Adrenal gland (tissue), 5 donors: ENCODE results near the gene TEFM.

Experiments used
- POLR2A ChIP-seq, 2 donors: fragments of 450-650 bp; IDR thresholded peaks; one replicate each; pipeline ENCODE4 v1.6.1; 2017; ENCODE audit warnings: antibody characterized with exemption in 2 of 2, mild to moderate bottlenecking in 2 of 2, moderate library complexity in 1 of 2
- TF ChIP-seq, protein P1 (sequence below), 6 experiments: fragments of 450-650 bp in 4 of 6; fragments of 200-600 bp in 2 of 6; sonication (generic) in 1 of 6; IDR thresholded peaks; 1 replicate in 5 of 6; 2 replicates in 1 of 6; pipeline versions ENCODE4 v1.5.1 to v1.8.0; 2016 to 2021; ENCODE audit warnings: antibody characterized with exemption in 6 of 6, mild to moderate bottlenecking in 2 of 6, moderate library complexity in 1 of 6
- donor health status: DM: no; HTN: no; CAD: no.

DNA sequence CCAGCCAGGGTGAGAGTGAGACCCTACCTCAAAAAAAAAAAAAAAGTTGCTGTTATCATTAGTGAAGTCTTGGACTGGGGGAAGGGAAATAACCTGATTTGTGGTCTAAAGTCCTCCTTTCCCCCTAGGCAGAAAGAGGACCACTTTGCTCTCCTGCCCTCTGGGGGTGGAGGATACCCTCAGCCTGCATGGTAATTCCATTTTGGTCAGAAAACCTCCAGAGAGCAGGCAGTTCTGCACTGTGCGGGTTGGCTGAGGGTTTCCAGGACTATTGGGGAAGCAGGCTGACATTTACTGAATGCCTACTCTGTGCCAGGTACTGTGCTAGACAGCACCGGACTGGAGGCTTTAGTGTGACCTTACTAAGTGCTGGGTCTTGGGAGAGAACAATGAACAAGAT, 18.3 kb upstream of the TEFM start:
- TF ChIP-seq, protein P1, sequence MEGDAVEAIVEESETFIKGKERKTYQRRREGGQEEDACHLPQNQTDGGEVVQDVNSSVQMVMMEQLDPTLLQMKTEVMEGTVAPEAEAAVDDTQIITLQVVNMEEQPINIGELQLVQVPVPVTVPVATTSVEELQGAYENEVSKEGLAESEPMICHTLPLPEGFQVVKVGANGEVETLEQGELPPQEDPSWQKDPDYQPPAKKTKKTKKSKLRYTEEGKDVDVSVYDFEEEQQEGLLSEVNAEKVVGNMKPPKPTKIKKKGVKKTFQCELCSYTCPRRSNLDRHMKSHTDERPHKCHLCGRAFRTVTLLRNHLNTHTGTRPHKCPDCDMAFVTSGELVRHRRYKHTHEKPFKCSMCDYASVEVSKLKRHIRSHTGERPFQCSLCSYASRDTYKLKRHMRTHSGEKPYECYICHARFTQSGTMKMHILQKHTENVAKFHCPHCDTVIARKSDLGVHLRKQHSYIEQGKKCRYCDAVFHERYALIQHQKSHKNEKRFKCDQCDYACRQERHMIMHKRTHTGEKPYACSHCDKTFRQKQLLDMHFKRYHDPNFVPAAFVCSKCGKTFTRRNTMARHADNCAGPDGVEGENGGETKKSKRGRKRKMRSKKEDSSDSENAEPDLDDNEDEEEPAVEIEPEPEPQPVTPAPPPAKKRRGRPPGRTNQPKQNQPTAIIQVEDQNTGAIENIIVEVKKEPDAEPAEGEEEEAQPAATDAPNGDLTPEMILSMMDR (IDR thresholded peaks at IDR 0.05): no peak
- no peak for TF ChIP-seq POLR2A (IDR thresholded peaks at IDR 0.05)
